GM23248 (cell line): ENCODE measurements around the gene FBN3.

Source experiments
- EZH2 ChIP-seq: fragments of 200-600 bp; sonication (generic); IDR thresholded peaks from 2 replicates; pipeline ENCODE4 v1.6.1; 2018; ENCODE audit warnings: antibody characterized with exemption, mild to moderate bottlenecking; ENCODE audit not compliant: insufficient read depth, poor library complexity, severe bottlenecking
- EZH2phosphoT487 ChIP-seq: fragments of 200-600 bp; sonication (generic); IDR thresholded peaks from 2 replicates; pipeline ENCODE4 v1.6.1; 2018; ENCODE audit warnings: antibody characterized with exemption, moderate library complexity, mild to moderate bottlenecking, low read depth; ENCODE audit not compliant: insufficient read depth

GRCh38 chr19:8045872-8046568 is 103.4 kb downstream of the FBN3 start:
- TF ChIP-seq EZH2phosphoT487 (no peak), EZH2 (no peak)
